Measurements from ENCODE around the gene LTBP2. TPM values are rescaled to one million over a fixed set of nuclear protein-coding genes. Genes with fewer than 3 reads are reported as not detected.
A peak's percentile ranks its signal among the peaks of the same experiment; 100 is the strongest.

Gene LTBP2
- total RNA-seq, 1 experiment from 2014 or later = not detected

DNA sequence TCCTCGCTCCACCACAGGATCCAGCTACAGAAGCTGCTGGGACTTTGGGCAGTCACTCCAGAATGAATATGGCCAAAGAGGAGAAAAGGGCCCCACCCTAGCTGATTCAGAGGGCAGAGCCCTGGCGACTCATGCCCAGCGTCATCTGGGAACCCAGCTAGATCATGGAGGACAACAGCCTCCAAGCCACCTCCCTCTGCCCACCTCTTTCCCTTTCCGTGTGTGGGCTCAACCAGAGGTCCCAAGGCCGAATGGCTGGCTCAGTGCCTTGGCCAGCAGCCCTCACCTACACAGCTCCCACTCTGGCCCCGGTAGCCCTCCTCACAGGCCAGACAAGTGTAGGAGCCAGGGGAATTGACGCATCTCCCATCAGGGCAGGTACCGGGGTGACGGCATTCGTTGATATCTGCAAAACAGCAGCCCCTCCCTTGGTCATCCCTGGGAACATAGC lies 101.1 kb downstream of the LTBP2 start:
- Histone ChIP-seq H3K9ac (ENCODE audit: low read length) (no peak overlapping the region), H3K27ac (ENCODE audit: low read length) (no peak overlapping the region), H3K4me1 (ENCODE audit: low read length) (peaks cover 20% of the 10 kb centered on the region), H4K20me1 (ENCODE audit: insufficient read depth, low read depth, low read length) (no peaks in the 10 kb centered on the region), H3K9me2 (replicated peaks; ENCODE audit: insufficient read depth, low read length) (no peaks in the 10 kb centered on the region), H3K4me3 (ENCODE audit: low read length) (no peak overlapping the region), H3K79me2 (ENCODE audit: low read length) (no peaks in the 10 kb centered on the region), H3K36me3 (ENCODE audit: insufficient read depth, low read length) (no peaks in the 10 kb centered on the region), H3K4me2 (ENCODE audit: low read depth, low read length, poor library complexity, severe bottlenecking) (no peak overlapping the region), H2AFZ (ENCODE audit: low read length) (no peak overlapping the region), H3K27me3 (ENCODE audit: low read length) (no peaks in the 10 kb centered on the region), H3K9me3 (ENCODE audit: low read length) (no peaks in the 10 kb centered on the region)
- no peak for DNase-seq

GRCh38 chr14:74510223-74510931 lies 101.7 kb downstream of the LTBP2 start:
- H3K79me2 ChIP-seq (ENCODE audit: low read length) = no peaks in the 10 kb centered on the region
- no peak overlapping the region for H3K27ac ChIP-seq (ENCODE audit: low read length)
- no peak for DNase-seq
- H3K4me2 ChIP-seq (ENCODE audit: low read depth, low read length, poor library complexity, severe bottlenecking) = no peak overlapping the region
- no peaks in the 10 kb centered on the region for H4K20me1 ChIP-seq (ENCODE audit: insufficient read depth, low read depth, low read length)
- H3K36me3 ChIP-seq (ENCODE audit: insufficient read depth, low read length) = no peaks in the 10 kb centered on the region
- H2AFZ ChIP-seq (ENCODE audit: low read length) = no peak overlapping the region
- H3K9me2 ChIP-seq (replicated peaks; ENCODE audit: insufficient read depth, low read length) = no peaks in the 10 kb centered on the region
- no peak overlapping the region for H3K4me3 ChIP-seq (ENCODE audit: low read length)
- H3K9ac ChIP-seq (ENCODE audit: low read length) = no peak overlapping the region
- no peaks in the 10 kb centered on the region for H3K27me3 ChIP-seq (ENCODE audit: low read length)
- H3K4me1 ChIP-seq (ENCODE audit: low read length) = peaks cover 24% of the 10 kb centered on the region
- H3K9me3 ChIP-seq (ENCODE audit: low read length) = no peaks in the 10 kb centered on the region

DNA sequence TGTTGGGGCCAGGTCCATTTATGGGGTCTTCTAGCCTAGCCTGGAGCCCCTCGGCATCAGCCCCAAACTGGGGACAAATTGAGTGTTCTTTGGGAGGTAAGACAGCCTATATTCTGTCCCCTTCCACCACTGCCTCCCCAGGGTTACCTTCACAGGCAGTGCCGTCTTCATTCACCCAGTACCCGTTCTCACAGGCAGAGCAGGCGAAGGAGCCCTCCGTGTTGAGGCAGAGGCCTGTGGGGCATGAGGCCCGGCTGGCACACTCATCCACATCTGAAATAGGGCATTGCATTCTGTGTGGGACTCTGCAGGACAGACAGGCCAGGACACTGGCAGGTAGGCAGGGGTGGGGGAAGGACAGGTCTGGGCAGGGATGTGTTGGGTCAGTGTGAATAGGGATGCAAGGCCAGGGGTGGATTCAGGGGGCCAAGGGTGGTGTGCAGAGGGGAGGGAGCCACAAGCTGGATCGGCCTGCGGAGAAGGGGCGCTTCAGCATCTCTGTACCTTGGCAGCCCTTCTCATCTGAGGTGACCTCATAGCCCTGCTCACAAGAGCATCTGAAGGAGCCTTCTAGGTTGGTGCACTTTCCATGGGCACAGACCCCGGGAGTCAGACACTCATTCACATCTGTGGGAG lies 102.3 kb downstream of the LTBP2 start:
- no peaks in the 10 kb centered on the region for H3K9me3 ChIP-seq (ENCODE audit: low read length)

DNA sequence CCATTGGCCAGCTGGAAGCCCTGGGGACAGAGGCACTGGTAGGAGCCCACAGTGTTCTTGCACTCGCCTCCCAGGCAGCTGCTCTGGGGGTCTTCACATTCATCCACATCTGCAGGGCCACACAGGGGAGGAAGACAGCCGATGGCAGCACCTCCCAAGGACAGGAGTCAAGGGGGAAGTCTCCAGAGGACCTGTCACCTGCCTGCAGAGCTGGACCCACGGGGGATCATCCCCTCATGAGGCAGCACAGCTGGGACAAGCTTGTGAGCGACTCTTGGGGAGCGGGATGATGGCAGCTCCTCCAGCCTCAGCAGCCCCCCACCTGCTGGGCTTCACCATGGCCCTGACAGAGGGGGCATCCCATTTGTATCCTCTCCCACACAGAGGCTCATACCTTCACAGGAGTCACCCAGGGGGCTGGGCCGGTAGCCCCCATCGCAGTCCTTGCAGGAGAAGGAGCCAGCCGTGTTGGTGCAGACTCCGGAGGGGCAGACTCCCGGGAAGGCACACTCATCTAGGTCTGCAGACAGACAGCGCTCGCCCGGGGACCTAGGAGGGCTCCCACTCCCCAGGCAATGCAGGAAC lies 103.1 kb downstream of the LTBP2 start:
- H2AFZ ChIP-seq (ENCODE audit: low read length) = no peak overlapping the region

More for the DNA sequence above, 102.3 kb downstream of the LTBP2 start:
- Histone ChIP-seq H3K4me3 (ENCODE audit: low read length) (no peak overlapping the region), H3K9me2 (replicated peaks; ENCODE audit: insufficient read depth, low read length) (no peaks in the 10 kb centered on the region), H3K4me1 (ENCODE audit: low read length) (peaks cover 24% of the 10 kb centered on the region), H3K36me3 (ENCODE audit: insufficient read depth, low read length) (no peaks in the 10 kb centered on the region), H3K9ac (ENCODE audit: low read length) (no peak overlapping the region), H3K27ac (ENCODE audit: low read length) (no peak overlapping the region), H3K79me2 (ENCODE audit: low read length) (no peaks in the 10 kb centered on the region), H3K27me3 (ENCODE audit: low read length) (no peaks in the 10 kb centered on the region), H2AFZ (ENCODE audit: low read length) (no peak overlapping the region), H4K20me1 (ENCODE audit: insufficient read depth, low read depth, low read length) (no peaks in the 10 kb centered on the region), H3K4me2 (ENCODE audit: low read depth, low read length, poor library complexity, severe bottlenecking) (no peak overlapping the region)
- no peak for DNase-seq

DNA sequence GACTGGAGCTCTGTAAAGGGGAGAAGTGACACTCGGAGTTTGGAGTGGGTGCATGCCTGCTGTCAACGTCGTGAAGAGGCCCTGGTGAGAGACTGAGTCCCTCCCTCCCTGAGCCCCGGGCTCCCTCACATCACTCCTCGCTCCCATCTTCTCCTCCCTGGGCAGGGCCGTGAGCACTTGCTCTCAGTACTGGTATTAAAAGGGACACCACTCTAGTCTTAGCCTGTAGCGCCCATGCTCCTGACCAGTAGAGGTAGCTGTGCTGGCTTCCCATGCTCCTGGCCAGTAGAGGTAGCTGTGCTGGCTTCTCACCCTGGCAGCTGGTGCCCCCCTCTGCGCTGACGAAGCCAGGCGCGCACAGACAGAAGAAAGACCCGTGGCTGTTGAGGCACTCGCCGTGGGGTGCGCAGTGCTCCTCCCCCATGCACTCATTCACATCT lies 103.7 kb downstream of the LTBP2 start:
- H3K4me3 ChIP-seq (ENCODE audit: low read length) = no peak overlapping the region
- H3K27ac ChIP-seq (ENCODE audit: low read length) = no peak overlapping the region
- no peak overlapping the region for H3K4me2 ChIP-seq (ENCODE audit: low read depth, low read length, poor library complexity, severe bottlenecking)
- no peaks in the 10 kb centered on the region for H3K9me3 ChIP-seq (ENCODE audit: low read length)
- no peaks in the 10 kb centered on the region for H3K9me2 ChIP-seq (replicated peaks; ENCODE audit: insufficient read depth, low read length)
- H2AFZ ChIP-seq (ENCODE audit: low read length) = no peak overlapping the region
- H3K27me3 ChIP-seq (ENCODE audit: low read length) = no peaks in the 10 kb centered on the region
- no peaks in the 10 kb centered on the region for H3K79me2 ChIP-seq (ENCODE audit: low read length)
- no peak for DNase-seq
- H3K9ac ChIP-seq (ENCODE audit: low read length) = no peak overlapping the region
- peaks cover 24% of the 10 kb centered on the region for H3K4me1 ChIP-seq (ENCODE audit: low read length)
- H4K20me1 ChIP-seq (ENCODE audit: insufficient read depth, low read depth, low read length) = no peaks in the 10 kb centered on the region
- no peaks in the 10 kb centered on the region for H3K36me3 ChIP-seq (ENCODE audit: insufficient read depth, low read length)

More for the DNA sequence above, 103.1 kb downstream of the LTBP2 start:
- Histone ChIP-seq H3K9me2 (replicated peaks; ENCODE audit: insufficient read depth, low read length) (no peaks in the 10 kb centered on the region), H3K79me2 (ENCODE audit: low read length) (no peaks in the 10 kb centered on the region), H3K4me3 (ENCODE audit: low read length) (no peak overlapping the region), H3K27ac (ENCODE audit: low read length) (no peak overlapping the region), H3K4me2 (ENCODE audit: low read depth, low read length, poor library complexity, severe bottlenecking) (no peak overlapping the region), H3K9ac (ENCODE audit: low read length) (no peak overlapping the region), H3K27me3 (ENCODE audit: low read length) (no peaks in the 10 kb centered on the region), H3K36me3 (ENCODE audit: insufficient read depth, low read length) (no peaks in the 10 kb centered on the region), H4K20me1 (ENCODE audit: insufficient read depth, low read depth, low read length) (no peaks in the 10 kb centered on the region), H3K9me3 (ENCODE audit: low read length) (no peaks in the 10 kb centered on the region), H3K4me1 (ENCODE audit: low read length) (peaks cover 24% of the 10 kb centered on the region)
- no peak for DNase-seq

DNA sequence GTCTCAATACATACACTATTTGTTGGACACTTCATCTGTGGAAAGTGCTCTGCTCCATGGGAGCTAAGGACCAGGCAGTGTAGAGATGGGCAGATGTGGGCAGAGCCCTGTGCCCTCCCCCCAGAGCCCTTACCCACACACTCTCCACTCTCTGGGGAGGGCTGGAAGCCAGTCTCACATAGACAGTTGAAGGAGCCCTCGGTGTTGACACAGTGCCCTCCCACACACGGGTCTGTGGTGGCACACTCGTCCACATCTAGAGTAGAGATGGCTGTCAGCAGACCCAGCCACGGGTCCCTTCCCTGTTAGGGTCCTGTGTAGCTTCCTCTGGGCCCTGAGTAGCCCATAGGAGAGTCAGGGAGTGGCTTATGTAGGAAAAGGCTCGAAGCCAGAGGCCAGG lies 104.2 kb downstream of the LTBP2 start:
- Histone ChIP-seq H3K79me2 (ENCODE audit: low read length) (no peaks in the 10 kb centered on the region), H4K20me1 (ENCODE audit: insufficient read depth, low read depth, low read length) (no peaks in the 10 kb centered on the region), H3K4me1 (ENCODE audit: low read length) (peaks cover 24% of the 10 kb centered on the region), H3K4me3 (ENCODE audit: low read length) (no peak overlapping the region), H2AFZ (ENCODE audit: low read length) (no peak overlapping the region), H3K9ac (ENCODE audit: low read length) (no peak overlapping the region), H3K27me3 (ENCODE audit: low read length) (no peaks in the 10 kb centered on the region), H3K9me3 (ENCODE audit: low read length) (no peaks in the 10 kb centered on the region), H3K27ac (ENCODE audit: low read length) (no peak overlapping the region), H3K9me2 (replicated peaks; ENCODE audit: insufficient read depth, low read length) (no peaks in the 10 kb centered on the region), H3K36me3 (ENCODE audit: insufficient read depth, low read length) (no peaks in the 10 kb centered on the region), H3K4me2 (ENCODE audit: low read depth, low read length, poor library complexity, severe bottlenecking) (no peak overlapping the region)
- no peak for DNase-seq

DNA sequence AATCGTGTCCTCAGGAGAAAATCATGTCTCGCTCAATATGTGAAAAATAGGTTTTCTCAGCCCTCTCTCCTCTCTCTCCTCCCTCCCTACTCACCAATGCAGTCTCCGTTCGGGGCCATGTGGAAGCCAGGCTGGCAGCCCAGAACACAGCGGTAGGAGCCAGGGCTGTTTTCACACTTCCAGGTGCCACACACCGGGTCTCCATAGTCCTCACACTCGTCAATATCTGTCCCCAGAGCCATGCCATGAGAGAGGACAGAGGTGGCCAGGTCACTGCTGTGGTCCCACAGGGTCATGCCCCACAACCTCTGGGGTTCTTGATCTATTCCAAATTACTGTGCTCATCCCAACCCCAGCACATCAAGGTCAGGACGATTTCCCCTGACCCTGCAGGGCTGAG lies 105.0 kb downstream of the LTBP2 start:
- Histone ChIP-seq H3K36me3 (ENCODE audit: insufficient read depth, low read length) (no peaks in the 10 kb centered on the region), H3K9ac (ENCODE audit: low read length) (no peak overlapping the region), H2AFZ (ENCODE audit: low read length) (no peak overlapping the region), H3K4me1 (ENCODE audit: low read length) (peaks cover 24% of the 10 kb centered on the region), H3K4me2 (ENCODE audit: low read depth, low read length, poor library complexity, severe bottlenecking) (no peak overlapping the region), H3K27ac (ENCODE audit: low read length) (no peak overlapping the region), H3K9me3 (ENCODE audit: low read length) (no peaks in the 10 kb centered on the region), H4K20me1 (ENCODE audit: insufficient read depth, low read depth, low read length) (peaks cover under 1% of the 10 kb centered on the region; the same call in 1 of the 2 replicates), H3K4me3 (ENCODE audit: low read length) (no peak overlapping the region), H3K9me2 (replicated peaks; ENCODE audit: insufficient read depth, low read length) (no peaks in the 10 kb centered on the region), H3K27me3 (ENCODE audit: low read length) (no peaks in the 10 kb centered on the region), H3K79me2 (ENCODE audit: low read length) (no peaks in the 10 kb centered on the region)
- no peak for DNase-seq

DNA sequence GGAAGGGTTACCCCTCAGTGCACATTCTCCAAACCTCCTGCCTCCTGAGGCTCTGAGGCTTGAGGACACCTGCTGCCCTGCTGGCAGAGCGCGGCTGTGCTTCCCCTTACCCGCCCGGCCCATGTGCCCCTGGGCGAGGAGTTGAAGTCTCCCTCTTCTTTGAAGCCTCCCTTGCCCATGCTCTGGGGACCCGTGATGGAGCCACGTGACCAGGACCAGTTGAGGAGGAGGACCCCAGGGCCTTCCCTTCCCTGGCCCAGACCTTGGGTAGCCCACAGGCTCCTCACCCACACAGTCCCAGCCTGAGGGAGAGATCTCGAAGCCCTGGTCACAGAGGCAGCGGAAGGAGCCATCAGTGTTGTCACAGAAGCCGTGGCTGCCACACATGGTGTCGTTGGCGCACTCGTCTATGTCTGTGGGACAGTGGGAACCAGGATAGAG lies 105.6 kb downstream of the LTBP2 start:
- H3K27me3 ChIP-seq (ENCODE audit: low read length) = no peaks in the 10 kb centered on the region
- H3K27ac ChIP-seq (ENCODE audit: low read length) = peak overlapping the region; percentile 58; the same call in 1 of the 2 replicates
- H3K4me3 ChIP-seq (ENCODE audit: low read length) = no peak overlapping the region
- H2AFZ ChIP-seq (ENCODE audit: low read length) = no peak overlapping the region; the same call in 1 of the 2 replicates
- no peaks in the 10 kb centered on the region for H3K9me3 ChIP-seq (ENCODE audit: low read length)
- peaks cover 3% of the 10 kb centered on the region; the same call in 1 of the 2 replicates for H4K20me1 ChIP-seq (ENCODE audit: insufficient read depth, low read depth, low read length)
- DNase-seq = peak; percentile 74
- H3K9ac ChIP-seq (ENCODE audit: low read length) = 0 out of 2 replicates have a peak overlapping the region, but pooled peaks have one; percentile 5
- H3K36me3 ChIP-seq (ENCODE audit: insufficient read depth, low read length) = no peaks in the 10 kb centered on the region
- no peaks in the 10 kb centered on the region for H3K9me2 ChIP-seq (replicated peaks; ENCODE audit: insufficient read depth, low read length)
- H3K4me2 ChIP-seq (ENCODE audit: low read depth, low read length, poor library complexity, severe bottlenecking) = peak overlapping the region; percentile 46
- H3K4me1 ChIP-seq (ENCODE audit: low read length) = peaks cover 24% of the 10 kb centered on the region
- no peaks in the 10 kb centered on the region for H3K79me2 ChIP-seq (ENCODE audit: low read length)
